GM18909 (cell line): ENCODE data around the gene MICAL2.

Experiments used
- ATAC-seq: cut with Tn5 transposase; IDR thresholded peaks from one replicate; pipeline ENCODE4 v1.9.1; 2021; ENCODE audit warnings: mild to moderate bottlenecking; ENCODE audit not compliant: unreplicated experiment, poor library complexity

The MICAL2 gene

DNA sequence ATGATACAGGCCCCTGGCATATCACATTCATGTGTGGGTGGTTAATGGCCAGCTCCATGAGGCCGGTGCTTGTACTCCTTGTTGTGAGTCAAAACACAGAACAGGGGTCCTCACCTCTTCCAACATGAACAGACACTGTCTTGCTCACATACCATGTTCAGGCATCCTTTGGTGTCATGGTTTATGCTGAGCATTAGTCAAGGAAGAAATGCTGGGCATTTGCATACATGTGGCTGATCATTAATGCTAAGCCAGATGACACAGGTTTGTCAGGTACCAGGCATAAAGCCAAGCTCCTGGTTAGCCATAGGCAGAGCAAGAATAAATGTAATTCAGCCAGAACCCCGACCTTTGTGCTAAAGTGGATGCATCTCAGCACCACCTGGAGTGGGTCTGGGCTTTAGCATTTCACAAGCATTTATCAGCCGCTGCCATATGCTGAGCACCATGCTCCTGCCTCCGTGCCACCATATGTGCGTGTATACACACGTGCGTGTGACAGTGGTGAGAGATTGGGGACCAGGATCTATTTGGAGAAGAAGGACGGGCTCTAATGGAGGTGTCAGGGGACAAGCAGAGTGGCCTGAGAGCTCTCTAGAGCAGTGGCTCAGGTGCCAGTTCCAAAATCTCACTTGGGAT, 55.0 kb downstream of the MICAL2 start:
- ATAC-seq, result peak; percentile 36

DNA sequence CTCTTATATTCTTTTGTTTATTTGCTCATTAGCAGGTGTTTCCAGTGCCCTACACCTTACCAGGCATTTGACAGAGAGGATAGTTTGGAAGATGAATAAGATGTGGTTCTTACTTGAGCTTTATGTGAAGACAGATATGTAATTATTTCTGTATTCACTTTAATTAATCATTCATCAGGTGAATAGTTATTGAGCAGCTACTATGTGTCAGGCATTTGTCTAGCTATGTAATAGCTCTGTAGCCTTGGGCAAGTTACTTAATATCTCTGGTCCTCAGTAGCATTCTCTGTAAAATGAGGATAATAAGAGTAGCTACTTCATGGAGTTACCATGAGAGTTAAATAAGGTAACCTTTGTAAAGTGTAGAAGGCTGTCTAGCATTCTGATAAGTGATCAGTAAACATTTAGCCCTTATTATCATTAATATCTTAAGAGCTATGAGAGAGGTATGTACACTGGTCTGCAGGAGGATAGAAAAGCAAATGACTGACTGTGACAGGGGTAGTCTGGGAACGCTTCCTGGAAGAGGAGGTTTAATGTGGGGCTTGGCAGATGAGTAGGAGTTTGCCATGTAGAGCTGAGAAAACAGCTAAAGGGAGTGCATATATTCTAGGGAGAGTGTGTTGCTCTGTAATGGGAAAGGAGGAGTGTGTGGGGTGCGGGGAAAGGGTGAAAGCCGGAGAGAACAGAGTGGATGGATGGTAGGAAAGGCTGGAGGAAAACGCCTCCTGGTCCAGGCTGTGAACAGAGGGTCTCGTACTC, 56.1 kb downstream of the MICAL2 start:
- ATAC-seq, result no peak

DNA sequence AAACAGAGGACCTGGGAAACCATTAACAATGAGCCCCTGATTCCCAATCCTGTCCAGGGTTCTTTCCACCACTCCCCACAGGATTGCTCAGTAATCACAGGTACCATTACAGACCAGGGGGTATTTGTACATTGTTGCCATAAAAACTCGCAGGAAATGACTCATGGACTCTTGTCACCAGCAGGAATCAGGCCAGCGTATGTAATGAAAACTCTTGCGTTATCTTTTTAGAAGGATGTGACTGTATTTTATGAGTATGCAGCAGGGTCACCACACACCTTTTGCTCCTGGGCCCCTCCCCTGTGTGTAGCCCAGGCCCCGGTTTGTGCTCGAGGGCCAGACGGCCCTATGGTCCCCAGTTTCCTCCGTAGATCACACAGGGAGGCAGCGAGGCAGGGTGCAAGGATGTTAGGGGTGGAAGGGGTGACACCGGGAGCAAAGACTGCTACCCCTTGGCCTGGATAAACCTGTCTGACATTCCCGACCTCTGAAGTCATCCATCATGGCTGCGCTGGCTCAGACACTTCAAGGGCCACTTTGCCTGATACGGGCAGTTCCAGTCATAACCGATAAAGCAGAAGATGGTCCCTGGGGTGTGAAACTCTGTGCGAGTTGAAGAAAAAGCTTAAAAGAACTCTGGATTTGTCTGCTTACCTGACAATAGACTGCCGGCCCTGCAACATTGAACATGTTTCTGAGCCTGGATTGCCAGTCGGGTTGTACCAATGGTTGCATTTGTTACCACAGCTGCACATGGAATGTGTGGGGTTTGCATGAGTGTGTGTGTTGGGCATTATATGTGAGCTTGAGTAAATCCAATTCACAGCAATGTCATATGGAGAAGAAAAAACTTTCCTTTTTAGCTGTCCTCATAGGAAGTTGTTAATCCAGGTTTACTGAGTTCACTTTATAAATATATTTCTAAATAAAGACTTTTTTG, 56.9 kb downstream of the MICAL2 start:
- no peak for ATAC-seq

DNA sequence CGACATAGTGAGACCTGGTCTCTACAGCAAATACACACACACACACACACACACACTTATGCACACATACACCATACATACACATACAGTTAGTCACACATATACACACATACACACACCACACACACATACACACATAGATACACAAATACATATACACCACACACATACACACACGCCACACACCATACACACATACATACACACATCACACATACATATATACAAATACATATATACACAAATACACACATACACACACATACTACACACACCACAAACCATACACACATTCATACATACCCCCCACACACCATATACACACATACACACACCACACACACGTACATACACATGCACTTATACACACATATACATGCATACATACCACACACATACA, 57.7 kb downstream of the MICAL2 start:
- no peak for ATAC-seq

DNA sequence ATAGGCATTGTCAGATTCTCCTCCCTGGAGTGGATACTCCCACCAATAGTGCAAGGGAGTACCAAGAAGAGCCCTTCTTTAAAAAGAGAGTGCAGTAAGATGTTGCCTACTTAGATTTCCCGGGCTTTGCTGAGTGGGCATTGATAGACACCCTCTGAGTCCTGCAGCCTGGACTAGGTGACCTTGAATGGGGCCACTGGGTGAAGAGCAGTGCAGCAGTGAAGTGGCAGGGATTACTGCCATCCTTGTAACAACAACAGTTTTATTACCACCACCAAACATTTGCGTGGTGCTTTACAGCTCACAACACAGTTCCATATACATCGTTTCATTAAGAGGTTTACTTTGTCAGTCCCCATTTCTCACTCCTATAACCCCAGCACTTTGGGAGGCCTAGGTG, 59.4 kb downstream of the MICAL2 start:
- no peak for ATAC-seq

DNA sequence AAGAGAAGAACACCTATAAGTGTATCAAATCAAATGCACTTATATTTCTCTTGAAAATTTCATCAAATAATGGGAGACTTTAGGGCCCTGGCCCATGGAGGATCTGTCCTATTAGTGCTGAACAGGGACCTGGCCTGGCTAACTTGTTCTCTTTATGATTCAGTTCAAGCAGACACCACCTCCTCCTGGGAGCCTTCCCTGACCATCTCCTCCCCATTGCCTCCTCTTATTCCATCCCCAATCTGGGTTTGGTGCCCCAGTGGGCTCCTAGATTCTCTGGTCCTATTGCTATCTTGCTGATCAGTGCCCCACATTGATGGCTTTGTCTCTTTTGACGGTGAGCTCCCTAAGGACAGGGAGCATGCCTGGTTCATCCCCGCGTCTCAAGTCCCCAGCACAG, 60.1 kb downstream of the MICAL2 start:
- no peak for ATAC-seq

DNA sequence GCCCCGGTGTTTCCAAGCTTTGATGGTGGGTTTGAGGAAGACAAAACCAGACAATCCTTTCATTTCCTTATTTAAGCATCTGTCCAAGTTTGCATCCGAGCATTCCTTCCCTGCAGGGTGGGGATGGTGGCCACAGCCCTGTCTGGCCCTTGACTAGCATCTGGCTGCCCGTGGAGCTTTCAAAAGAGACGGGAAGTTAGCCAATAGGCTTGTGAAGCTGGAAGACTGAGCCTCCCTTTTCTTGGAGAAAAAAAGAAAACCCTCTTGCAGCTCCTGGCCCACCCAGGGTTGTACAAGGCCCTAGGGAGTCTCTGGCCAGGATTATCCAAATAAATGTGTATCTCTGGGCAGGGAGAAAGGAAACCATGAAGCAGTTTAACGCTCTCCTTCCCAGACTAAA, 60.6 kb downstream of the MICAL2 start:
- ATAC-seq, result no peak

DNA sequence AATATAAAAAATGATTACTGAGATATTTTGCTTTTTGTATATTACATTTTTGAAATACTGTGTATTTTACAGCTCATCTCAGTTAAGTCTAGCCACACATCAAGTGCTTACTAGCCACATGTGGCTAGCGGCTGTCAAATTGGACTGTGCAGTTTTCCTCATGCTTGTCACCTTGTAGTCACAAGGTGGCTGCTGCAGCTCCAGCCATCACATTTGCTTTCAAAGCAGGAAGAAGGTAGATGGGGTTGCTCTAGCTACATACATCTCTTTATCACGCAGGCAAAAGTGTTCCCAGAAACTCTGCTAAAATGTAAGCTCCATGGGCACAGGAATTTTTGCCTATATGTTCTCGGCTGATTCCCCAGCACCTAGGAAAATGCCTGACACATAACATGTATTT, 61.5 kb downstream of the MICAL2 start:
- ATAC-seq, result no peak

DNA sequence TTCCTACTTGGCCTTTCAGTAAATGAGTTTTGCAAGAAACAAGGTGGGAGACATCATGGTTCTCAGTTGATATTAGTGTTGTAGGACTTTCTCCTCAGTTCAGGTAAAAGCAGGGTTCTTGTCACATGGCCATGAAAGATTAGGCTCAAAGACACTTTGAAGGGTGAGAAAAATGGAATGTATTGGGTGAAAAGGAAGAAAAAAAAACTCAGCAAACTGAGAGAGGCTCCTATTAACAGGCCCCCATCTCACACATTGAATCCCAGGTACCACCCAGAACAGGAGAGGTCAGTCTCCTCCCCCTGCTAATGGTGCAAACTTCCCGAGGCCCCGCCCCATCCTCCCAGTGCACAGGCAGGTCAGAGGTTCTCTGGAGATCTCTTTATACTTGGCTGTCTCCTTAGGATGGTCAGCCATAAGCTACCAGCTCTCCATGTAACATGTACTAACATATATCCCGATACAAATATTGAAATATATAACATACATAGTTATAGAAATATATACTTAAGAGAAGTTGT, 62.2 kb downstream of the MICAL2 start:
- ATAC-seq, result no peak

DNA sequence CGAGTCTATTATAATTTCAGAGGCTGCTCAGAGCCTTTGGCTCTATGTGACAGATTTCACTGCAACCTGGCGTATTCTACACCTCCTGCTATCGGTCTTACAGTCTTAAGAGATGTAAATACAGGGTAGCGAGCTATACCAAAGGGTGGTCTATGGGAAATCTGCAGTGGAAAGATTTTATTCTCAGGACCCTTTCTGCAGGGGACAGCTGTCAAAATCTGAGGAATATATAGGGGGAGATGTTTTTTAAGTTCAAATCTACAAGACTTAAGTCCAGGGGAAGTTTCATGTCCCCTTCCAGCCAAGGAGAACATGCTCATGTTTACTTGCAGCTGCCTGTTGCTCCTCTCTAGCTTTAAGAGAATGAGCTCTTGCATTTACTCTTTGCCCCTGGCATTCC, 62.7 kb downstream of the MICAL2 start:
- ATAC-seq, result no peak

DNA sequence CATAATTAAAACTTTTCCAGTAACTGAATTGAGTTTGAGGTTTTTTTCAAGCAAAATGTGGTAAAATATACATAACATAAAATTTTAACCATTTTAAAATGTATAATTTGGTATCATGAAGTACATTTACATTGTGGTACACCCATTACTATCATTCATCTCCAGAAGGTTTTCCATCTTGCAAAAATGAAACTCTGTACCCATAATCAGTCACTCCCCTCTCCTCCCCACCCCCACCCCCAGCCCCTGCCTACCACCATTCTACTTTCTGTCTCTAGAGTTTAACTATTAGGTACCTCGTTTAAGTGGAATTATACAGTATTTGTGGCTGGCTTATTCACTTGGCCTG, 63.7 kb downstream of the MICAL2 start:
- peak; percentile 52 for ATAC-seq

DNA sequence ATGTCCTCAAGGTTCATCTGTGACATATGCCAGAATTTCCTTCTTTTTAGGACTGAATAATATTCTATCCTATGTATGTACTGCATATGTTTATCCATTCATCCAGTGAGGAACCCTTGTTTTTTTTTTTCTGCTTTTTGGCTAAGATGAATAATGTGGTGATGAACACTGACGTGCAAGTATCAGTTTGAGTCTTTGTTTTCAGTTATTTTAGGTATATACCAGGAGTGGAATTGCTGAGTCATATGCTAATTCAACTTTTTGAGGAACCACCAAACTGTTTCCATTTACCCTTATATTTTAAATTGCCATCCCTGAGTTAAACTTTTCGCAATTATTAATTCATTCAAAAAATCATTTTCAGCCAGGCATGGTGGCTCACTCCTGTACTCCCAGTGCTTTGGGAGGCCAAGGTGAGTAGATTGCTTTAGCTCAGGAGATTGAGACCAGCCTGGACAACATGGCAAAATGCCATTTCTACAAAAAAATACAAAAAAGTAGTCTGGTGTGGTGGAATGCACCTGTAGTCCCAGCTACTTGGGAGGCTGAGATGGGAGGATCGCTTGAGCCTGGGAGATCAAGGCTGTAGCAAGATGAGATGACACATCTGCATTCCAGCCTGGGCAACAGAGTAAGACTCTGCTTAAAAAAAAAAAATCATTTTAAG, 64.2 kb downstream of the MICAL2 start:
- peak; percentile 71 for ATAC-seq

DNA sequence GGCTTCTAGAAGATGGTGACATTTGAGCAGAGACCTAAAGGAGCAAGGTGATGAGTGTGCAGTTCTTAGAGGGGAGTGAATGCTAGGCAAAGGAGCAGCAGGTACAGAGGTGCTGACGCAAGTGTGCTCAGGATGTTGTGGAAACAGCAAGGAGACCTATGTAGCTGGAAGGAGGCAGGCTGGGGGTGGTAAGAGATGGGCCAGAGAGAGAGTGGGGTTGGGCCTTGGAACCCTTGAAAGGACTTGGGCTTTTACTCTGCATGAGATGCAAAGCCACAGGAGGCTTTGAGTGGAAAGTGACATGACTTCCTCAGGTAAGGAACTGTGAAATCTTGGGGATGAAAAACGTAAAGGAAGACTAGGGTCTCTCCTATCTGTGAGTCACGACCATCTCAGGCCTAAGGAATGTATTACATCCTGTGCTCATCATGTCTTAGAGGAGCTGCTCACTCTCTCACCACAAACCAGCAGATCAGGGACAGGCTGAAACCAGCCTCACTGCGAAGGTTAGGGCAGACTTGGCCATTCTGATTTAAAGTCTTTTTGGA, 65.4 kb downstream of the MICAL2 start:
- no peak for ATAC-seq

DNA sequence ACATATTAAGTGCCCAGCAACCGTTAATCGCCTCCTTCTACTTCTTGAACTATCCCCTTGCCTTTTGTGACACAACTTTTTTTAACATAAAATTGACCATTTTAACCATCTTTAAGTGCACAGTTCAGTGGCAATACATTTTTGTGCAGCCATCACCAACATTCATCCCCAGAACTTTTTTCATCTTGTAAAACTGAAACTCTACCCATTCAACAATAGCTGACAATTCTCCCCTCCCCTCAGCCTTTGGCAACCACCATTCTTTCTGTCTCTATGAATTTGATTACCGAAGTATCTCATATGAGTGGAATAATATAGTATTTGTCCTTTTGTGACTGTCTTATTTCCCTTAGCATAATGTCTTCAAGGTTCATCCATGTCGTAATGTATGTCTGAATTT, 66.0 kb downstream of the MICAL2 start:
- no peak for ATAC-seq

DNA sequence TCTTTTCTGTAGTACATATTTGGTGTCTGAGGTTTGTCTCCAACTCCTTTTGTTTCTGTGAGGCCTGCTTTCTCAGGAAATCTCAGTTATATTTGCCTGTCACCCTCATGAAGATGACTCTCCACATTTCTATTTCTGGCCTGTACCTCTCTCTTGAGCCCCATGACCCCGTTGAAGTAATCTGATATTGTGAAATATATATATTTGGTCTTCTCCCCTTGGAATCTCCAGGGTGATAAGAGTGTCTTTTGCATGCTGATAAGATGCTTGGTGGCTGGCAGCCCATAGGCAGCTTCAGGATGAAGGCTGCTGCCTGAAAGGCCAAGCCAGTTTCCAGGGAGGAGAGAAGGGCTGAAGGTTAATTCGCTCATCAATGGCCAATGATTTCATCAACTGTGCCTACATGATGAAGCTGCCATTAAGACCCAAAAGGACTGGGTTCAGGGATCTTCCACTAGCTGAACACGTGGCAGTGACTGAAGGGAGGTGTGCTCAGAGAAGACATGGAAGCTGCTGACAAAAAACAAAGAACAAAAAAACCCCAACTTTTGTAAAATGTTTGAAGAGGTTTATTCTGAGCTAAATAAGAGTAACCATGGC, 67.4 kb downstream of the MICAL2 start:
- no peak for ATAC-seq

DNA sequence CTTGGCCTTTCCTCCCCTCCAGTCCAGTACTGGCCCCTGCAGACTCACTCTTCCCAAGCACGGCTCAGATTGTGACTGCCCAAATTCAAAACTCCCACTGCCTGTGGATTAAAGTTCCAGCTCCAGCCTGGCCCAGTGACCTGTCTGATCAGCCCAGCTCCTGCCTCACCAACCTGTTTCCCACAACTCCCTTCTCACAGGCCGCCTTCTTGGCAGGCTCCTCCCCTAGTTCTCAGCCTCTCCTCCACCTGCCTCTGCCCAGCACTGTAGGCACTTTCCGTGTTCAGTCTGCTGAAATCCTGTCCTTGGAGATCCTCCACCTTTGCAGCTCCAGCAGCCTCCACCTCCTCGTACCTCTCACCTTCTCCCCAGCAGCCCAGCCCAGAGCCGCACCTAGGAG, 68.6 kb downstream of the MICAL2 start:
- ATAC-seq, result no peak

DNA sequence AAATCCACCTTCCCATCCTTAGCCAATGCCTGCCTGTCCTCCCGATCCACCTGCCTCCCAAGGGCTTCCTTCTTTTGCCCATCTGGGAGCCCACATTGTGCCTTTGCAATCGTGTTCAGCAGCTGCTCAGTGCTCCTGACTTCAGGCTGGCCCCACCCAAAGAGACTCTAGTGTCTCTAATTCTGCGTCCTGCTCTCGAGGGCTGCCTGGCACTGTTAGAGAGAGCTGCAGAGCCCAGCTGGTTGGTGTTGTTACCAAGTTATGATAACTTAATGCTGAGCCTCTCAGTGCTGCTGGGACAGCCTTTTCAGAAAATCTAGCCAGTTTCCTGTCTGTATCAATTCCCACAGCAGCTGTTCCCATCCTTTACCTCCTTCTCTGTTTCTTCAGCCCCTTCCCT, 69.1 kb downstream of the MICAL2 start:
- ATAC-seq, result no peak

DNA sequence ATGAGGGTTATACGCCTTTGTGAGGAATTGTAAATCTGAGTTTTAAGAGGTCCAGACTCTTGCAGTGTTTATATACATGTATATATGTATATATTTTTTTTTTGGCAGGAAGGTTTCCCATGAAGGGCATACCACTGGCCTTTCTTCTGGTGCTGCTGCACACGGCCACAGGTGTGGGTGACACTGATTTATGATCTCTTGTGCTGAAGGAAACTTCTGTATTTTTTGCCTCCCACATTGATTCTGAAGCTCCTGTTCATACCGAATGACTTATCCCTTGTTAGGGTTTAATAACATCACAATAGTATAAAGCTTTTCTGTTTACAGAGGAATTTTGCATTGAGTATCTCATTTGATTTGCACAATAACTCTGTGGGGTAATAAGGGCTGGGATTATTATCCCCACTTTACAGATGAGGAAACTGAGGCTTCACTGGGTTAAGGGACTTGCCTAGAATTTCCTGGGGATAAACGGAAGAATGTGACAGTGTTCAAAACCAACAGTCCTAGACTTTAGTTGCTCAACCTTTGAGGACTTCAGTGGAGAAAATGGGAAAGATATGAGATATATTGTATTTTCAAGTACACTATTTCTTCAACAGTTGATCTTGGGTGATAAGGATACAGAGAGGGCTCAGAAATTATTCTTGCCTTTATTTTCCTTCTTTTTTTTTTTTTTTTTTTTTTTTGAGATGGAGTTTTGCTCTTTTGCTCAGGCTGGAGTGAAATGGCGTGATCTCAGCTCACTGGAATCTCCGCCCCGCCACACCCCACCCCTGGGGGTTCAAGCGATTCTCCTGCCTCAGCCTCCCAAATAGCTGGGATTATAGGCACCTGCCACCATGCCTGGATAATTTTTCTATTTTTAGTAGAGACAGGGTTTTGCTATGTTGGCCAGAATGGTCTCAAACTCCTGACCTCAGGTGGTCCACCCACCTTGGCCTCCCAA, 70.1 kb downstream of the MICAL2 start:
- ATAC-seq, result no peak

DNA sequence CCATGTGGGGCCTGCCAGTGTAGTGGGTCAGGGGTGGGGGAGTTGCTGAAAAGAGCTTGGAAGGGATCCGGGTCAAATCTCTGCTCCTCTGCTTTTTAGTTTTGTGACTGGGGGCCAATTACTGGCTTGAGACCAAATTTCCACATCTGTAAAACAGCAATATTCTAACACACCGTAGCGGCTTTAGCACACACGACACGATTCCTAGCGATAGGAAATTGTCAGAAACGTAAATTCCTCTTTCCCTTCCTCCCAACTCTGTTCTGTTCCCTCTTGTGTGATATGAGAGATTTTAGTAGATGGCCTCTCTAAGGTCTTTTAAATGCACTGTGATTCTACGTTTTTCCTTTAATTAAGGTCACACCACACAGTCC, 71.9 kb downstream of the MICAL2 start:
- ATAC-seq, result no peak
